ENCODE results near the gene COBL.

COBL gene

GRCh38 chr7:51226063-51226755 is 90.4 kb downstream of the COBL start:
- H3K4me3 ChIP-seq (ENCODE audit: low read length): no peak overlapping the region
- TF ChIP-seq CTCF (IDR thresholded peaks at IDR 0.05; ENCODE audit: insufficient read depth, low read depth, low read length, missing control alignments): no peak
- peak; percentile 72 for DNase-seq (ENCODE audit: low read depth)

- H3K4me3 ChIP-seq (ENCODE audit: low read length): no peak overlapping the region
- TF ChIP-seq CTCF (IDR thresholded peaks at IDR 0.05; ENCODE audit: insufficient read depth, low read depth, low read length, missing control alignments): peak; percentile 75
- peak; percentile 75 for DNase-seq (ENCODE audit: low read depth)
Observed at GRCh38 chr7:51224811-51225595, 91.6 kb downstream of the COBL start.

GRCh38 chr7:51223505-51223904 is 93.1 kb downstream of the COBL start:
- no peak for TF ChIP-seq CTCF (IDR thresholded peaks at IDR 0.05; ENCODE audit: insufficient read depth, low read depth, low read length, missing control alignments)
- no peak for DNase-seq (ENCODE audit: low read depth)
- no peak overlapping the region for H3K4me3 ChIP-seq (ENCODE audit: low read length)

GRCh38 chr7:51222916-51223315 is 93.7 kb downstream of the COBL start:
- TF ChIP-seq CTCF (IDR thresholded peaks at IDR 0.05; ENCODE audit: insufficient read depth, low read depth, low read length, missing control alignments): no peak
- H3K4me3 ChIP-seq (ENCODE audit: low read length): no peak overlapping the region
- DNase-seq (ENCODE audit: low read depth): no peak

- no peak overlapping the region for H3K4me3 ChIP-seq (ENCODE audit: low read length)
- DNase-seq (ENCODE audit: low read depth): no peak
- TF ChIP-seq CTCF (IDR thresholded peaks at IDR 0.05; ENCODE audit: insufficient read depth, low read depth, low read length, missing control alignments): no peak
Observed at GRCh38 chr7:51220226-51220625, 96.4 kb downstream of the COBL start.

- TF ChIP-seq CTCF (IDR thresholded peaks at IDR 0.05; ENCODE audit: insufficient read depth, low read depth, low read length, missing control alignments): no peak
- DNase-seq (ENCODE audit: low read depth): no peak
- H3K4me3 ChIP-seq (ENCODE audit: low read length): no peak overlapping the region
Observed at GRCh38 chr7:51219261-51219988, 97.2 kb downstream of the COBL start.
